ENCODE measurements around the gene HOXB5. TPM values are rescaled to one million over a fixed set of nuclear protein-coding genes. Genes with fewer than 3 reads are reported as not detected.
A peak's percentile ranks its signal among the peaks of the same experiment; 100 is the strongest.

HOXB5 gene
- polyA plus RNA-seq, 4 donors: 28.8 to 38.4 (median 33.5) TPM

DNA sequence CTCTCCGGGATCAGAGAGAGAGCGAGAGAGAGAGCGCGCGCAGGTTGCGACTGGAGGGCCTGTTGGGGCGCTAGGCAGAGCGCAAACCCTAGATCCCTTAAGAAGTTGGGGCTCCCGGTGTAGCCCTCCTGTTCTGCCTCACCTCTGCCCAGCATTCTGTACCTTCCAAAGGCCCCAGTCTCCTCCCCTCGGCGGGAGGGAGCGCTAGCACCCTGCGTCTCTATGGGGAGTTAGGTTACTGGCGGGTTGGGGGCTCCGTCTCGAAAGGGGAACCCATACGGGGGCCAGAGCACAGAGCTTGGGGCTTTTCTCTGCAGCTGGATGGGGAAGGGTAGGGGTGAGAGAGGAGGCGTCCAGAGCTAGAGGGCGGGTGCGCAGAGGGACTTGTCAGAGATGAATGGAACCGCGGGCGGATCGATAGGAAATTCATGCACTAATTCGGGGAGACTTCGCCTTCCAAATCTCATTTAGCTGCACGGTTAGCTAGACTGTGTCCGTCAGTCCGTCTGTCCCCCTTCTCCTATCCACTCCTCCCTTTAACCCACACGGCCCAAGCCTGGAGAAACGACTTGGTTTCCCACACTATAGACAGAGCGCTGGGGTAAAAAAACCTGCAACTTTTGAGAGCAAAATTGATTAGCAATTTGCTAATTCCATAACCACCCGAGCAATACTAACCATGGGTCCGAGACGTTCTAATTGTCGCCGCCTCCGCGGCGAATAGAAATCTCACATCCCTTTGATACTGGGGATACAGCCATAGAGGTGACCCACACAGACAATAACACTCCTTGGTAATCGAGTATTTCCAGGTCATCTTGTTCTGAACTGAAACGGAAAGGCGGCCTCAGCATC lies 14.7 kb downstream of the HOXB5 start:
- DNase-seq (ENCODE audit: low read depth in 4 of 4, low spot score in 3 of 4): no peak

DNA sequence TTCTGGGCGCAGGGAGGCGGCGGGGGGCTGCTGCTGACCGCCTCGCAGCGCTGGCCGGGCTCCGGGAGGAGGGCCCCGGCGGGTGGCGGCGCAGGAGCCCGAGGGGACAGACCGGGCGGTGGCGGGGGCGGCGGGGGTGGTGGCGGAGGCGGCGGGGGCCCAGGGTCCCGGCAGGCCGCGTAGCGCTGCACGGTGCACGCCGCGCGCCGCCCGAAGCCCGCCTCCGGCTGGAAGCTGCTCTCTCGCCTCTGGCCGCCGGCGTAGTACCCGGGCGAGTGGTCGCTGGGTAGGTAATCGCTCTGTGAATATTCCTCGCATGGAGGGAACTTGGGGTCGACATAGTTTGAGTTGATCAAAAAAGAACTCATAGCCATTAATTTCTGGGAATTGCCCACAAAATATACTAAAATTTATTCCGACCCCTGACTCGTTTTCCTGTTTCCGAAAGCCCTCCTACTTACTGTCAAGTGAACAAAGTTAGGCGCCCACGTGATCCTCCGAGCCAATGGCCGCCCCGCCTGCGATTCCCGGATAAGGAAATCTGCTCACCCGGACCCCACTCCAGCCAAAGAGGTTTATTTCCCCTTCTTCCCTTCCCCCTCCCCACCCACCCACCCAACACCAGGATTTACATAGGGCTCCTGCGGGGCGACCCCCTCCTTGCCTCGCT lies 15.5 kb downstream of the HOXB5 start, which contains the start of gene HOXB4:
HOXB4 (minus strand) TSS at position 405 of the 670 bp plus-strand sequence; CDS start at position 374, 31 bp downstream.
- DNase-seq (ENCODE audit: low read depth in 4 of 4, low spot score in 3 of 4): no peak

DNA sequence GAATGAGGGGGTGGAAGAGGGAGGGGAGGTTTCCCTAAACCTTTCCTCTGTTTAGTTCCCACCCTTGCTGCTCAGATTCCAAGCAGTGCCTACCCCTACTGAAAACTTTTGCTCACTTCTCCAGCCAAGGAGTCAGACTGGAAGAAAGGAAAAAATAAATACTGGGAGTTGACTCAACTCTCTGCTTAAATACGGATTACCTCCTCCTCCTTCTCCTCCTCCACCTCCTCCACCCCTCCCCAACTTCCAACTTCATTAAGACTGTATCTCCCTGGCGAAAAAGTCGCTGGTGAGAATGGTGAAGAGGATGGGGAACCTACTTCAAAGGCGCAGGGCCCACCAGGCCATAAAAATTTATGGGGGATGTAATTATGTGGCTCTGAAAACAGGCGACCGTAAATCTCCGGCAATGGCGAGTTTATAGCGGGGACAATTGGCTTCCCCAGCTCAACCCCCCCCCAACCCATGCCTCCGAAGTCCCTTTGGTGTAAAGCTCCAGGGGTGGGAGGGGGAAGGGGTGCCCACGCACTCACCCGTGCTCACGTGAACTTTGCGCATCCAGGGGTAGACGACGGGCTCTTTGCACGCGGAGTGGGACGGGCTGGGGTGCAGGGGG lies 16.1 kb downstream of the HOXB5 start:
- DNase-seq (ENCODE audit: low read depth in 4 of 4, low spot score in 3 of 4): peak in 3 of 4 donors; percentile 83 to 92 (median 92)

DNA sequence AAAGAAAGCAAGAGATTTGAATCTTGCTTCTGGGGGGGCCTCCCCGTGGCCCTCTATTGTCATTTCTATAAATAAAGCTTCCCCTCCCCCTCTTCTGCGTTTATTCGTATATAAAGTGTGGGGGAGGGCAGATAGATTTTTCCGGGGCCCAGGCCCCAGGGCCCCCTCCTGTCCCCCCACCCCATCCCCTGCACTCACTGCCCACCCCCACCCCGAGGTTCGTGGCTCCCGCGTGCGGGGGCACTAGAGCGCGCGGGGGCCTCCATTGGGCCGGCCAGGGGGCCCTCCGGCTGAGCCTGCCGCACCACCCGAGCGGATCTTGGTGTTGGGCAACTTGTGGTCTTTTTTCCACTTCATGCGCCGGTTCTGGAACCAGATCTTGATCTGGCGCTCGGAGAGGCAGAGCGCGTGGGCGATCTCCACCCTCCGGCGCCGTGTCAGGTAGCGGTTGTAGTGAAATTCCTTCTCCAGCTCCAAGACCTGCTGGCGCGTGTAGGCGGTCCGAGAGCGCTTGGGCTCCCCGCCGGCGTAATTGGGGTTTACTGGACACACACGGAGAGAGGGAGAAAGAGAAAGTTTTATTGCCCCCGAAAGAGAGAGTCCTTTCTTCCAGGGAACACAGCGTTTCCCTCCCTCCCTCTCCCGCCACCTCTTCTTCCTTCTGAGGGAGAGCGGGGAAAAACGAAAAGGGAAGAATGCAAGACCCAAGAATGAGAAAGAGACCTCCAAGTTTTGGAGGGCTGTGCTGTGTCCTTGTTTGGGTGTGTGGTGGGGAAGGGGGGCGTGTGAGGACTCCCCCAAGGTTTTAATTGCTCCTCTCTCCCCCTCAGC lies 16.9 kb downstream of the HOXB5 start:
- no peak for DNase-seq (ENCODE audit: low read depth in 4 of 4, low spot score in 3 of 4)

DNA sequence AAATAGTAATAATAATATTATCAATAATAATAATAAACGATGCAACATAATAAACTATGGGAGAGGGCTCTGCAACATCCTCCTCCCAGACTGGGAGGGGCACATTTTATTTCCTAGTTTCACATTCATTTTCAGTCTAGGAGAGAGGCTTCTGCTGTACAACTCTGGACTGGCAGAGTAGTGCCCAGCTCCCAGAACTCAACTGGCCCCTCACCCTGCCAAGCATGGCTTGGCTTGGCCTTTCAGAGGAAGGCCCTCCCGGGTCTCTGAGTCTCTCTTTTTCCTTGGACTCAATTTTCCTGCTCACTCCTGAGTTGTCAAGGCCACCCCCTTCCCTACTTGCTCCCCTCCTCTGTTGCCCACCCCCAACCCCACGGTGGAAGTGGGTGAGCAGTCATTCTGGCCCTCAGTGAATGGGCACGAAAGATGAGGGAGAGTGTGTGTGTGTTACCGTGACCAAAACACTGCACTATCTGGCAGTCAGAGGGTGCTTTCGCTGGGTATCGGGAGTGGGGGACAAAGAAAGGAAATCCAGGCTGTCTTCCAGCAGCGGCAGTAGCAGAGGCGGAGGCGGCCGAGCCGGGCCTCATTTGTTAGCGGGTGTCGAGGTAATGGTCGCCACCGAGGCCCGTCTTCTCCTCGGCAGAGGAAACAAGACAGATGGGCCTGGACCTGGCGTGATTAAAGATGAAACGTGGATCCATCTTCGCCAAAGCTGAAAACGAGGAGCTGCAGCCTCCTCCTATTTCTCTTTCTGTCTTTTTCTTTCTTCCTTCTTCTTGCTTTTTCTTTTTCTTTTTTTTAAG lies 17.7 kb downstream of the HOXB5 start:
- no peak for DNase-seq (ENCODE audit: low read depth in 4 of 4, low spot score in 3 of 4)

DNA sequence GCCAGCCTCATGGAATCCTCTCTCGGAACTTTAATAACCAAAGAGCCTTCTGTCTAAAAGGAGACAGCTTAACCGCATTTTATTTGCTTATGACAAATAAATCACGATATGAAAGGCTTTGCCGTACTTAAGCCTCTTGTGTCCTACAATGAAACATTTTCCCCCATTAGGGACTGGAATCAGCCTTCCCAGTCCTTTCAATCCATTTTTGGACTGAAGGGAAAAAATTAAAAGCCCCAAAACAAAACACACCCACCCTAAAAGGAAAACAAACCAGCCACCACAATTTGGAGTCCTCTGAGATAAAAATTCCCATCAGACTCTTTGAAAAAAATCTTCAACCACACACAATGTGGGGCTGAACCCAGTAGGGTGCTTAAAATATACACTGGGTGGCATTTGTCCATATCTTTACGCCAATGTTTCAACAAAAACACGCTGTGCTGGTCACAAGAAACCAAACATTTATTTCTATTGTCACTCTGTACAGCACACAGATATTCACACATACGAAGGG lies 18.5 kb downstream of the HOXB5 start:
- DNase-seq (ENCODE audit: low read depth in 4 of 4, low spot score in 3 of 4): no peak

DNA sequence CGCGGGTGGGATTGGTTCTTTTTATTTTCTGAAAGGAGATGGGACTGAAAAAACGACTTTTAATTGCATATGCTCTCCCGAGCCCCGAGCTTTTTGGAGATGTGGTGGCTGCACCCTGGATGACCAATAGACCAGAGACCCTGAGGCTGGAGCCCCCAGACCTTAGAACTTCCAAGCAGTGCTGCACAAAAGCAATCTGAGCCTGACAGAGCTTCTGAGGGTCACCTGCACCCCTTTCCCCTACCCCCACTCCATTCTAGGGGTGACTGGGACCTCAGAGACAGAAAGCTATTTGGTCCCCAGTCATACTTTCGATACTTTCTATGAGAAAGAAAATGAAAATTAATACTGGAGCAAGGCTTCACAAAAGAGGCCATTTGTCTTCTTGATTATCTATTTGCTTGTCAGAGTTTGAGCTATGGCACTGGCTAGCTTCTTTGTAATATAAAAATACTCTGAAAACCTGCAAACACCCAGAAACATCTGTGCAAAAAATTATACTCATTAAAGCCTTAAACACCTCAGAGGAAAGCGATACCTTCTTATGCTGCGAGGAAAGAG lies 19.0 kb downstream of the HOXB5 start:
- DNase-seq (ENCODE audit: low read depth in 4 of 4, low spot score in 3 of 4): no peak

DNA sequence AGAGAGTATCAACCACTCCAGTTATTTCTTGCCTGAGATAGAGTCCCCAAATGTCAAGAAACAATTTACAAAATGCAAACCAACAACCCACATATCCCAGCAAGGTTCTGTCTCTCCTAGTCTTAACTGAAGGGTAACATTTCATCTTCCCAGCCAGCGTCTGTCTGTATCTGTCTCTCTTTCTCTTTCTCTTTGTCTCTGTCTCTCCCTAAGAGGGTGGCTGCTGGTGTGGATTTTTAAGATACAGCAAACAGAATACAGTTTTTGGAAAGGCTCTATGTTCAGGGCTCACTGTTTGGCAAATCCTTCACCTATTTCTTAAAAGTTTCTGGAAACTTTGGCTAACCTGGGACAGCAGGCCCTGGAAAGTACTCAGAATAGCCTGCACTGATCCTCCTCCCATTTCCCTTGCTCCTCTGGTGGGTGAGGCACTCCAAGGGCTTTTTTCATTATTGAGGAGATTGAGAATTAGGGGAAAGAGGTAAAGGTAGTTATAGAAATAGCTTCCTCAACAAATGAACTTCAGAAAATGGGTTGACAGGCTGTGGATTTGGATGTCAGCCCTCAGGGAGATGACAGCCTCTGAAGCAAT lies 21.7 kb downstream of the HOXB5 start:
- DNase-seq (ENCODE audit: low read depth in 4 of 4, low spot score in 3 of 4): no peak

DNA sequence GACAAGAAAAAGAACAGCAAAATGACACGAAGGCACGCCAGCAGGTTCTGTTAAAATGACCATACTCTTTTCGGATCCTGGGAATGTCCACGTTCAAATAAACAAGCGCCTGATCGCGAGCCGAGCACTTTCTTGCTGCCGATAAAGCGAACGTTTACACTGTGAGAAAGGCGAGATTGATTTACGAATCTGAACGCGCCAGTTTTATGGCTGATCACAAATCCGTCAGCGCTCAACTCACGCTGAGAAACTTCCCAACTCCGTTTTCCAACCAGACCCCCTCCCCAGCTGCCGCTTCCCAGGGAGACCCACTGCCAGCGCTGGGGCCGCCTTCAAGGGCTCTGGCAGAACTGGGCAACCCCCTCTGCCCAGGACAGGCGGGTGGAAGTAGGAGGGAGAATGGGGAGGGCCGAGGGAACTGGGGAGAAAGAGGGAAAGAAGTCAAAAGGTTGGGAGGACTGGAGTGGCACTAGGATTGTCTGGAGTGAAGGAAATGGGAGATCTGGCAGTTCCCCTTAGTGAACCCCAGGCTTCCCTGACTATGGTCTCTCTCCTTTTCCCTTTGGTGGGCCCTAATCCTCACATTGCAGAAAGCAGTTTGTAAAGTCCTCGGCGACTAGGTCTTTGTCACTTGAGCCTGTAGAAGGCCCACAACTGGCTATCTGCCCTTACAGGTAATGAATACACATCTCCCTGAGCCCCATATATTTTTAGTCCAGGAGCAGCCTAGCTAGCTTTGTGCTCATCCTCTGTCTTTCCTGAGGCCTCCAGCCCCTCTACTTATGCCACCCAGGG lies 22.4 kb downstream of the HOXB5 start:
- DNase-seq (ENCODE audit: low read depth in 4 of 4, low spot score in 3 of 4): no peak

DNA sequence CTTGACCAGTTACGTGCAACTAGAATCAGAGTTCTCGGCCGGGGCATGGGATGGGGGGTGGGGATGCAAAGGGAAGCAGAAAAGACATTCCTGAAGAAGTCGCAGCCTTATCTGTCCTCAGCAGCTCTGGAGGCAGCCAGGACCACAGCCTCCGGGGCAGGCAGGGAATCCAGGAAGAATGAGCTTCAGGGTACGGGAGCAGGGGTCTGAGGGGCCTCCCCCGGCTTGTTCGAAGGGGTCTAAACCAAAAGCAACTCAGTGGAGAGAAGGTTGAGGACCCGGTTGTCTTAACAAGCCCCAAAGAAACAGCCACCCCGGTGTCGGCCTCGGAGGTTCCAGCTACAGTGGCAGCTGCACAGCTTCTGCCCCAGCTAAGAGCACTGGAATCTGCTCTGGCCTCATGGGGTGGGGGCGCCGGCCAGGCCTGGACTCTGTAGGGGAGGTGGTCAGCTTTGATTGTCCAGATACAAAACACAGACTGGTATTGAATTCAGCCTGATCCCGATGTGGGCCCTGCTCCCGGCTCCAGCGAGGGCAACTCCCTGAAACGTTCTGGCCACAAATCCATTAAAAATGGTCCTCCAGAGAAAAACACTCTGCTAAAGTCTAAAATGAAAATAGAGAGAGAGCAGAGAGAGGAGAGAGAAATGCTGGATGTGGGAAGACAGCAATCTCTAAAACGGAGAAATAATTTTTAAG lies 23.1 kb downstream of the HOXB5 start:
- DNase-seq (ENCODE audit: low read depth in 4 of 4, low spot score in 3 of 4): no peak

DNA sequence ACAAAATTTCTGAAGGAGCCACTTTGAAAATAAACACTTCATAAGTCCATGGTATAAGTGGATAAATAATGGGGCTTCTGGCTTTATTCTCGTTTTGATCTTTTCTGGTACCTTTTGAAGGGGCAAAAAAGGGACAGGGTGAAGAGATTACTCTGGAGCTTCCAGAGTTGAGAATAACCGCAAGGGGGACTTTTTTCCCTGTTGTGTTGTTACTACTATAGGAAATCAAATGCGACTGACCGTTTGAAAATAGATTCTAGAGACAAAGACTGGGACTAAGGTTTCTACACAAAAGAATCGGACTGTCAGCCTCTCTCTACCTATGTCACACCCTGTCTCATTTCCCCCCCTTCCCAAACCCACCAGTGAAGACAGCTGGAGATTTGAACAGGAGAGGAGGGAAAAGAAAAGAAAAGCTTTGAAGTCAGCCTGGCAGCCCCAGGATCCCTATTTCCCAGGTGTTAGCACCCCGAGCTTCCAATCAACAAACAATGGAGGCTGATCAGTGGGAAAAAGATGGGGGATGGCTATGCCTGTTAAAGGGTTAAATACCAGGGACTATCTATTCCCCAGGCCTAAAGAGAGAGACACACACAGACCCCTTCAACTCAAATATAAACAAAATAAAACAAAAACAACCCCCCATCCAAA lies 23.8 kb downstream of the HOXB5 start:
- DNase-seq (ENCODE audit: low read depth in 4 of 4, low spot score in 3 of 4): no peak

DNA sequence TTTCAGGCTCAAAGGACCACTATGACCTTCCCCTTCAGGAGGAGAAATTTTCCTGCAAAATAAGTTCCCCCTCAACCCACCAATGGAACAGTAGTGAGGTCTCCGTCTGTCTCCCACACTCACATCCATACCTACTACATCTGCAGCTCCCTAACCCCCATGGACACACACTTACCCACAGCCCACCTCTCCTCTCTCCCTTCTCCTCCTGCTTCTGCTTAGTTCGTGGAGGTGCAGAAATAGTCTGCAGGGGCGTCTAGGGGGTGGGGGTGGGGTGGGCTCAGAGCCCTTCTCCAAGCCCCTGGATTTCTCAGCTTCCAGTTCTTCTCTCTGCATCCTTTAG lies 24.4 kb downstream of the HOXB5 start:
- no peak for DNase-seq (ENCODE audit: low read depth in 4 of 4, low spot score in 3 of 4)

DNA sequence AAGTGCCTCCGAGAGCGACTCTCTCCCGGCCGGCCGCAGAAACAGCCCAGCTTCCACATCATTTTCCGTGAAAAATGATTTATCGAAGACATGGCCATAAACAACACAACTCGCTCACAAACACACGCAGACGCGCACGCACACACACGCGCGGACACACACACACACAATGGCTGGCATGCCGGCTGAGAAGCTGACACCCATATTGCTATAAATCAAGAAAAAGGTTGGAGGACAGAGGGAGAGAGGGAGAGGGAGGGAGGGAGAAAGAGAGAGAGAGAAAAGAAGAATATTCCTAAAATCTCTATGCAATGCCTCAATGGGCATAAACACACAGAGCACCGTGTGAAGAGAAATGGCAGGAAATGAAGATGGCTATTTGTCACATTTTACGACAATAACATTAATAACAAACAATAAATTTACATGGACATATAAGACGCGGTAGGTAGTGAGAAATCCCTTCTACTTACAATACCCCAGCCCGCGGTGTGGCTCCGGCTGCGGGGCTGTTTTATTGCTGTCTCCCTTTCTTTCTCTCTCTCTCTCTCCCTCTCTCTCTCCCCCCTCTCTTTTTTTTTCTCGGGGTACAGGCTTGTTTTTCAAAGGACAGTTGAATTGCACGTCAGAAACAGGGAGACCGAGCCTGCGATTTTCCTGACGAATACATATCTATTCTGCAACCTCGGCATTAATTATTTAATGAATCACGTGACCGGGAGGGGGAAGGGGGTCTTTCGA lies 24.9 kb downstream of the HOXB5 start:
- no peak for DNase-seq (ENCODE audit: low read depth in 4 of 4, low spot score in 3 of 4)

DNA sequence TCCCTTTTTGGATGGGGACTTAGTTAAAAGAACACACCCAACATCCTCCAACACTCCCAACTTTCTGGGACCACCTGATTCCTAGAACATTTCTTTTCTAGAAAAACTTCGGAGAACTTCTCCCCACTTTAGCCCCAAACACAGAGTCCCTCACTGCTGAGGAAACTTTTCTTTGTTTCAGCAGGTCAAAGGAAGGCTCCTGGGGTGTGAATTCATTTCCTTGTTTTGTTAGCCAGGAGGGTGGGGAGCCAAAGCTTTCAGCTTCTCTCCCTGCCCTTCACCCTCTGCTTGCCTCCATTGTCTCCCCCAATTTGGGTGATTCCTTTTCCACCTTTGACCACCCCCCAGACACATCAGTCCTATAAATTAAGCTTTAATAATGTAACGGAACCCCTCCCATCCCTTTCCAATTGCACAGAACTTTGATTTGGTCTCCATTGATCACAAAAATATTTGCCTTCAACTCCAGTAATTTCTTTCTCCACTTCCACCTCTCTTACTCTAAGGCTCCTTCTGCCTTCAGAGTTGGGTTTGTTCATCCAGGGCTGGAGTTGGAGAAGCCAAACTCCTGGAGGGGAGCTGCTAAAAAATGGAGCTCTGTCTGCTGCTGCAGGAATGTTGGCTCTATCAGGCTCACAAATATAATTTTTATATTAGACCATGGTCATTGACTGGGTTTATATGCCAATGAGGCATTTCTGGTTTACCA lies 25.8 kb downstream of the HOXB5 start:
- DNase-seq (ENCODE audit: low read depth in 4 of 4, low spot score in 3 of 4): no peak

DNA sequence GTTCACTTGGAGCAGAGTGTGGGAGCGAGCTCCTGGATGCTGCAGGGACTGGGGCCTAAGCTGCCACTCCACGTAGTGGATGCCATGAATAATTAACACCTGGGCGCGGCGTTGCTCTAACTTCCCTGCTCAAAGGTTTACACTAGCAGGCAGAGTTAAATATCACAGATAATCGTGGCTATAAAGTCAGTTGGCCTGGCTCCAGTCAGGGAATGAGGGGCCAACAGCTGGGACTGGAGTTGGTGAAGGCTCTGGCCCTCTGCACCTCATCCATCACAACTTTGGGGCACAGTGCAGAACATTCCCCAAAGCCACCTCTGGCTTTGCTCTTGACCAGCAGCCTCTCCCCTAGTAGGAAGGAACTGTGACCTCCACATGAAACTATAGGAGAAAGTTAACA lies 26.4 kb downstream of the HOXB5 start:
- no peak for DNase-seq (ENCODE audit: low read depth in 4 of 4, low spot score in 3 of 4)

DNA sequence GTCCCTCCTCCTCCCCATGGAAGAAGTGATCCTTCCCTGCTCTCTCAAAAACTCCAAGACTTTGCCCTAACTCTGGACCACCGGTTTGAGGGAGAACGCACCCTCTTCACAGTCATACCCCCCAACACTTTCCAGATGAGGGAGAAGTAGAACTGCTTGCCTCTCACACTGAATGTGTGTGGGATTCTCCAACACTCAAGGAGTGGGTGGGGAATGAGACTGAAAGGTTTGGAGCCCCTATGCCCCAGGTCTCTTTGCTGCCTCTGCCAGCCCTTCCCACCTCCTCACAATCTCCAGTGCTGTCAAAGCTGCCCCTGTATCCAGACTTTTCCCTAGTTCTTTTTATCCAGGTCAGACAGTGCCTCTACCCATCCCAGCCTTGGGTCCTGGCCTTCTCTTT lies 26.9 kb downstream of the HOXB5 start:
- no peak for DNase-seq (ENCODE audit: low read depth in 4 of 4, low spot score in 3 of 4)
